H1 (cell line): ENCODE measurements around the gene TRIM40. TPM values are rescaled to one million over a fixed set of nuclear protein-coding genes. Genes with fewer than 3 reads are reported as not detected.

Source experiments
- BACH1 ChIP-seq: IDR thresholded peaks from 2 replicates; pipeline ENCODE4 v1.6.1; 2012; ENCODE audit warnings: low read length, improper control_type of control experiment
- MAFK ChIP-seq: IDR thresholded peaks from 2 replicates; pipeline ENCODE4 v1.6.1; 2012; ENCODE audit warnings: low read depth, mild to moderate bottlenecking, improper control_type of control experiment, low read length
- MAX ChIP-seq: IDR thresholded peaks from 2 replicates; pipeline ENCODE4 v1.6.1; 2012; ENCODE audit warnings: inconsistent platforms
- PHF8 ChIP-seq: fragments of 200-600 bp; sonication (generic); conservative IDR thresholded peaks from 2 replicates; pipeline ENCODE4 v1.7.1; 2012; ENCODE audit warnings: low read depth, mild to moderate bottlenecking, inconsistent platforms, low read length, moderate library complexity
- POU5F1 ChIP-seq: IDR thresholded peaks from 2 replicates; pipeline ENCODE4 v1.6.1; 2011; ENCODE audit warnings: low read depth, mild to moderate bottlenecking, low read length, moderate library complexity
- SUZ12 ChIP-seq: fragments of 200-600 bp; sonication (generic); IDR thresholded peaks from 2 replicates; pipeline ENCODE4 v1.6.1; 2012; ENCODE audit warnings: mild to moderate bottlenecking, inconsistent platforms, low read length, moderate library complexity, mixed read lengths
- polyA plus RNA-seq, 7 experiments: library from polyadenylated mRNA; depleted of rRNA in 3 of 7; stranded (reverse) in 5 of 7; unstranded in 2 of 7; fragments of >200 nt in 5 of 7; fragments of 200-250 nt in 2 of 7; gene quantifications; 1 replicate in 5 of 7; 2 replicates in 1 of 7; 4 replicates in 1 of 7; pipeline versions ENCODE4 v1.2.1 to v1.2.3, GENCODE V29; 2011 to 2013; ENCODE audit warnings: missing spikeins in 2 of 7, mixed read lengths in 2 of 7
- total RNA-seq: library from RNA; stranded (reverse); fragmentation: NEBNext Ultra II Directional; extraction: Animal tissue kit (Norgen Biotek cat#: 25700); gene quantifications from 2 replicates; pipeline ENCODE4 v1.2.1, GENCODE V29; 2021
- TF ChIP-seq, protein P1 (sequence below), 3 experiments: IDR thresholded peaks; 1 replicate in 2 of 3; 2 replicates in 1 of 3; pipeline versions ENCODE4 v1.5.1 to v1.6.1; 2011; ENCODE audit warnings: low read length in 3 of 3, mild to moderate bottlenecking in 3 of 3, inconsistent platforms in 2 of 3, low read depth in 1 of 3, moderate library complexity in 1 of 3; ENCODE audit not compliant: insufficient read depth in 1 of 3; ENCODE audit errors: control extremely low read depth in 1 of 3

The TRIM40 gene
- total and polyA plus RNA-seq, 2 of the 8 experiments (the other 6 are each of a cell fraction or from before 2014, with no cell fraction given), result not detected

DNA sequence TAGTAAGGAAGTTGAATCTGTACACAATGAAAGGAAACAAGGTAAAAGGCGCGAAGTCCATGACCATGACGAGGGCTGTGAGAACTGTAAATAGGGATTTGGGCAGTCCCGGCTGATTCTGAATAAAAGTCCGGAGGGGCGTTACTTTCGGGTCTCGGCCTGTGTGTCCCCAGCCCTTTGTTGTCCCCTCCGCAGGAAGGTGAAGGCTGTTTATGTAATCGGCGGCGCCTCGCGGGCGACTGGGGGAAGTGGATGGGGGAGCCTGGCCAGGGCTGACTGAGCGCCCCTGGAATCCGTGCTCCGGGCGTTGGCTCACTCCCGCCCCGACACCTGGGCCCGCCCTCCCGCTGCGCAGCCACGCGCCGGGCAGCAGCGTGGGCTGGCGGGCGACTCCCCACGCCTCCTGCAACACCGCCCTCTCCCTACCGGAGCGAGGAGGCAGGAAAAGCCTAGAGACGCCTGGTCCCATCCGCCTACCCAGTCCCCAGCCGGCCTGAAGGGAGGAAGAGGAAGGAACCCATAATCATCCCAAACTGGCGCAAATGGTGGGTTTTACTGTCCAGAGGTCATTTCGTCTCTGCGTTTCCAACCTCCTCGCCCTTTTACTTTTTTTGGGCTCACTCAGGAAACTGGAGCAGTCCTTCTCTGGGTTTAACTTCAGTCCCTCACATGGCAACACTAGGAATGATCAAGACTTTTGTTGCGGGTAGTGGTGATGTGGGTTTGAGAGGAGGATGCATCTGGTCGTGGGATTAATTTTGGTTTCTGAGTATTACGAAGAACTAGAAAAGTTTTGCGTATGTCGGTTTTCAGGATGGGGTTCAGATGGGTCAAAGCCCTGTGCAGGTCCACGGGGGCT is 35.1 kb upstream of the TRIM40 start (continued):
- TF ChIP-seq MAX, result peak; percentile 78
- TF ChIP-seq PHF8, result no peak
- TF ChIP-seq, protein P1, sequence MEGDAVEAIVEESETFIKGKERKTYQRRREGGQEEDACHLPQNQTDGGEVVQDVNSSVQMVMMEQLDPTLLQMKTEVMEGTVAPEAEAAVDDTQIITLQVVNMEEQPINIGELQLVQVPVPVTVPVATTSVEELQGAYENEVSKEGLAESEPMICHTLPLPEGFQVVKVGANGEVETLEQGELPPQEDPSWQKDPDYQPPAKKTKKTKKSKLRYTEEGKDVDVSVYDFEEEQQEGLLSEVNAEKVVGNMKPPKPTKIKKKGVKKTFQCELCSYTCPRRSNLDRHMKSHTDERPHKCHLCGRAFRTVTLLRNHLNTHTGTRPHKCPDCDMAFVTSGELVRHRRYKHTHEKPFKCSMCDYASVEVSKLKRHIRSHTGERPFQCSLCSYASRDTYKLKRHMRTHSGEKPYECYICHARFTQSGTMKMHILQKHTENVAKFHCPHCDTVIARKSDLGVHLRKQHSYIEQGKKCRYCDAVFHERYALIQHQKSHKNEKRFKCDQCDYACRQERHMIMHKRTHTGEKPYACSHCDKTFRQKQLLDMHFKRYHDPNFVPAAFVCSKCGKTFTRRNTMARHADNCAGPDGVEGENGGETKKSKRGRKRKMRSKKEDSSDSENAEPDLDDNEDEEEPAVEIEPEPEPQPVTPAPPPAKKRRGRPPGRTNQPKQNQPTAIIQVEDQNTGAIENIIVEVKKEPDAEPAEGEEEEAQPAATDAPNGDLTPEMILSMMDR (IDR thresholded peaks at IDR 0.05; ENCODE audit: control extremely low read depth in 1 of 3, insufficient read depth in 1 of 3, low read depth in 1 of 3, low read length in 3 of 3), result no peak
- TF ChIP-seq POU5F1, result no peak
- TF ChIP-seq SUZ12, result peak; percentile 72; the same call in 1 of the 2 replicates
- TF ChIP-seq BACH1, result no peak
- no peak for TF ChIP-seq MAFK
